Keratinocyte (primary cell): ENCODE results near the gene MAPRE3. TPM values are rescaled to one million over a fixed set of nuclear protein-coding genes. Genes with fewer than 3 reads are reported as not detected.
A peak's percentile ranks its signal among the peaks of the same experiment; 100 is the strongest.

Experiments
- DNase-seq: peaks from one replicate; pipeline ENCODE4 v3.0.0-alpha.2; 2011; ENCODE audit warnings: low read depth, missing footprints, low spot score
- FAIRE-seq: peaks from 2 replicates; lab custom pipeline; 2011; peaks lifted over from hg19 to GRCh38; lab: Jason Lieb, UNC
- H2AFZ ChIP-seq: 2 replicates; pipeline ENCODE4 v1.6.0; 2012; ENCODE audit warnings: low read length, control low read depth, inconsistent platforms; ENCODE audit not compliant: control insufficient read depth
- H3K27ac ChIP-seq: 2 replicates; pipeline ENCODE4 v1.5.1; 2011; ENCODE audit warnings: low read length; ENCODE audit not compliant: control insufficient read depth, insufficient read depth
- H3K27me3 ChIP-seq: 3 replicates; pipeline ENCODE4 v1.6.0; 2011; ENCODE audit warnings: low read length; ENCODE audit not compliant: control insufficient read depth, insufficient read depth; ENCODE audit errors: extremely low read depth
- H3K36me3 ChIP-seq, 2 experiments: 2 replicates in 1 of 2; 3 replicates in 1 of 2; pipeline ENCODE4 v1.5.1; 2011; ENCODE audit warnings: low read length in 2 of 2, mild to moderate bottlenecking in 1 of 2; ENCODE audit not compliant: control insufficient read depth in 2 of 2, insufficient read depth in 2 of 2; ENCODE audit errors: extremely low read depth in 1 of 2
- H3K4me1 ChIP-seq: 3 replicates; pipeline ENCODE4 v1.5.1; 2011; ENCODE audit warnings: low read length; ENCODE audit not compliant: control insufficient read depth, insufficient read depth; ENCODE audit errors: extremely low read depth
- H3K4me2 ChIP-seq: 3 replicates; pipeline ENCODE4 v1.6.0; 2011; ENCODE audit warnings: low read depth, low read length; ENCODE audit not compliant: control insufficient read depth, insufficient read depth; ENCODE audit errors: extremely low read depth
- H3K4me3 ChIP-seq, 3 experiments: fragments of 200-600 bp in 1 of 3; sonication (generic) in 1 of 3; 2 replicates in 2 of 3; 3 replicates in 1 of 3; pipeline ENCODE4 v1.5.1; 2011 to 2016; ENCODE audit warnings: low read length in 3 of 3, mild to moderate bottlenecking in 3 of 3, control low read depth in 2 of 3, inconsistent platforms in 1 of 3, low read depth in 1 of 3, mixed read lengths in 1 of 3, mixed run types in 1 of 3, moderate library complexity in 1 of 3; ENCODE audit not compliant: control insufficient read depth in 2 of 3, insufficient read depth in 2 of 3; ENCODE audit errors: extremely low read depth in 1 of 3
- H3K79me2 ChIP-seq: 2 replicates; pipeline ENCODE4 v1.6.0; 2012; ENCODE audit warnings: low read length; ENCODE audit not compliant: control insufficient read depth, insufficient read depth
- H3K9ac ChIP-seq: 3 replicates; pipeline ENCODE4 v1.6.0; 2011; ENCODE audit warnings: low read length; ENCODE audit not compliant: control insufficient read depth, insufficient read depth; ENCODE audit errors: extremely low read depth
- H3K9me1 ChIP-seq: 3 replicates; pipeline ENCODE4 v1.6.0; 2011; ENCODE audit warnings: low read length; ENCODE audit not compliant: control insufficient read depth, insufficient read depth; ENCODE audit errors: extremely low read depth
- H3K9me3 ChIP-seq: 2 replicates; pipeline ENCODE4 v1.5.1; 2012; ENCODE audit warnings: low read depth, low read length; ENCODE audit not compliant: control insufficient read depth
- H4K20me1 ChIP-seq: 3 replicates; pipeline ENCODE4 v1.6.0; 2011; ENCODE audit warnings: low read length; ENCODE audit not compliant: control insufficient read depth, insufficient read depth; ENCODE audit errors: extremely low read depth
- CTCF ChIP-seq, 3 experiments: IDR thresholded peaks in 1 of 3; conservative IDR thresholded peaks in 1 of 3; optimal IDR thresholded peaks in 1 of 3; 2 replicates in 2 of 3; 3 replicates in 1 of 3; pipeline versions ENCODE3 to v1.5.1; 2011; ENCODE audit warnings: low read length in 3 of 3, mild to moderate bottlenecking in 3 of 3, moderate library complexity in 2 of 3, control low read depth in 1 of 3, inconsistent platforms in 1 of 3; ENCODE audit not compliant: insufficient read depth in 2 of 3; ENCODE audit errors: extremely low read depth in 1 of 3
- EZH2 ChIP-seq: IDR thresholded peaks from one replicate; pipeline ENCODE4 v1.6.1; 2012; ENCODE audit warnings: inconsistent platforms, mild to moderate bottlenecking, low read length, moderate library complexity
- dilution Hi-C: fragments of 300-500 bp; cut with MboI; formaldehyde crosslinking; loops from one replicate; pipeline ENCODE4 v1.7.0; 2020; ENCODE audit warnings: low sequenced_read_pairs; ENCODE audit not compliant: extremely low pct_ligation_motif_present
- polyA plus RNA-seq, 5 experiments: library from polyadenylated mRNA; depleted of rRNA in 3 of 5; stranded (reverse) in 3 of 5; stranded (forward) in 1 of 5; unstranded in 1 of 5; fragments of >200 nt; gene quantifications; 1 replicate in 1 of 5; 2 replicates in 3 of 5; 3 replicates in 1 of 5; pipeline versions ENCODE4 v1.2.1 to v1.2.3, GENCODE V29; 2011 to 2012; ENCODE audit warnings: missing spikeins in 2 of 5, low read depth in 1 of 5, low replicate concordance in 1 of 5

Gene MAPRE3
- polyA plus RNA-seq, 1 donor (not counting 4 experiments of a cell fraction or from before 2014, with no cell fraction given) = 12.6 TPM

- FAIRE-seq (no peak), DNase-seq (no peak)
- peak overlapping the region; percentile 87 for H2AFZ ChIP-seq
- H3K9me1 ChIP-seq = no peaks in the 10 kb centered on the region
- H3K27me3 ChIP-seq = no peaks in the 10 kb centered on the region
- peak overlapping the region; percentile 83 to 91 (median 88) for H3K4me3 ChIP-seq
- TF ChIP-seq EZH2 = no peak
- TF ChIP-seq CTCF (optimal IDR thresholded peaks at IDR 0.05 in 1 of 3, IDR thresholded peaks at IDR 0.05 in 1 of 3, conservative IDR thresholded peaks at IDR 0.05 in 1 of 3; ENCODE audit: extremely low read depth in 1 of 3, insufficient read depth in 2 of 3, low read length in 3 of 3) = no peak
- no peaks in the 10 kb centered on the region for H3K79me2 ChIP-seq
- no peaks in the 10 kb centered on the region for H3K9me3 ChIP-seq
- H4K20me1 ChIP-seq = no peaks in the 10 kb centered on the region
- peaks cover 9% of the 10 kb centered on the region for H3K4me1 ChIP-seq
- H3K9ac ChIP-seq = peak overlapping the region; percentile 70
- H3K4me2 ChIP-seq = peak overlapping the region; percentile 84
- peaks cover 7 to 18% of the 10 kb centered on the region in 2 experiments for H3K36me3 ChIP-seq
- H3K27ac ChIP-seq = peak overlapping the region; percentile 34
- dilution Hi-C loops = no loop called here
Observed at GRCh38 chr2:27051902-27052645, 81.6 kb downstream of the MAPRE3 start.

GRCh38 chr2:27053321-27053720 lies 82.9 kb downstream of the MAPRE3 start:
- H3K36me3 ChIP-seq = peaks cover 13 to 23% of the 10 kb centered on the region in 2 experiments

More at GRCh38 chr2:27053321-27053720, 82.9 kb downstream of the MAPRE3 start:
- Histone ChIP-seq H3K4me2 (no peak overlapping the region), H3K4me1 (peaks cover 9% of the 10 kb centered on the region), H3K79me2 (no peaks in the 10 kb centered on the region), H4K20me1 (no peaks in the 10 kb centered on the region), H3K4me3 (no peak overlapping the region), H3K27ac (no peak overlapping the region), H3K9me3 (no peaks in the 10 kb centered on the region), H3K27me3 (no peaks in the 10 kb centered on the region), H2AFZ (no peak overlapping the region), H3K9me1 (no peaks in the 10 kb centered on the region), H3K9ac (no peak overlapping the region)
- DNase-seq (no peak), FAIRE-seq (no peak)
- TF ChIP-seq EZH2 (no peak), CTCF (optimal IDR thresholded peaks at IDR 0.05 in 1 of 3, IDR thresholded peaks at IDR 0.05 in 1 of 3, conservative IDR thresholded peaks at IDR 0.05 in 1 of 3; ENCODE audit: extremely low read depth in 1 of 3, insufficient read depth in 2 of 3, low read length in 3 of 3) (no peak)
- dilution Hi-C loops = no loop called here
